ENCODE results near the gene UGT1A8. TPM values are rescaled to one million over a fixed set of nuclear protein-coding genes. Genes with fewer than 3 reads are reported as not detected.

UGT1A8 gene
- total and polyA plus RNA-seq, 2 experiments from 2014 or later = 0.45 TPM; not detected in 1

- no peak for TF ChIP-seq CTCF (conservative IDR thresholded peaks at IDR 0.05; ENCODE audit: low read depth in 2 of 2)
- TF ChIP-seq ZNF114 (CRISPR knock-in tag; IDR thresholded peaks at IDR 0.05) = no peak
Measured at GRCh38 chr2:233768076-233768475, 150.6 kb downstream of the UGT1A8 start (continued).

GRCh38 chr2:233769260-233769659 is 151.8 kb downstream of the UGT1A8 start:
- Histone ChIP-seq H3K4me1 (ENCODE audit: insufficient read depth) (no peaks in the 10 kb centered on the region), H3K79me2 (replicated peaks; ENCODE audit: insufficient read depth) (no peaks in the 10 kb centered on the region), H3K4me3 (no peak overlapping the region), H3K4me2 (no peak overlapping the region), H3F3A (replicated peaks; ENCODE audit: low read depth) (no peaks in the 10 kb centered on the region), H3K36me3 (ENCODE audit: insufficient read depth) (no peaks in the 10 kb centered on the region), H2AFZ (no peak overlapping the region), H3K9me2 (ENCODE audit: insufficient read depth) (no peaks in the 10 kb centered on the region), H3K27me3 (ENCODE audit: insufficient read depth) (no peaks in the 10 kb centered on the region), H3K27ac (ENCODE audit: low read depth) (no peak overlapping the region), H4K20me1 (replicated peaks; ENCODE audit: insufficient read depth) (no peaks in the 10 kb centered on the region)
- no peak for DNase-seq (ENCODE audit: low spot score)
- Mint-ChIP-seq H3K27me3 (ENCODE audit: insufficient read depth, low read depth, poor library complexity) (no peaks in the 10 kb centered on the region), H3K27ac (no peak overlapping the region), H3K4me1 (peaks cover 9% of the 10 kb centered on the region), H3K4me3 (no peak overlapping the region), H3K36me3 (ENCODE audit: low read depth) (no peaks in the 10 kb centered on the region; the same call in 2 of the 3 replicates), H3K9me3 (peaks cover 3% of the 10 kb centered on the region; the same call in 2 of the 3 replicates)
- ATAC-seq = no peak
- TF ChIP-seq POLR2AphosphoS5 (IDR thresholded peaks at IDR 0.05; ENCODE audit: low read depth) (no peak), STAT1 (IDR thresholded peaks at IDR 0.05; ENCODE audit: unreplicated experiment) (no peak), ZNF331 (CRISPR knock-in tag; IDR thresholded peaks at IDR 0.05; ENCODE audit: low read depth) (no peak), CREB1 (CRISPR knock-in tag; IDR thresholded peaks at IDR 0.05; ENCODE audit: low read depth) (no peak), NANOG (IDR thresholded peaks at IDR 0.05; ENCODE audit: borderline replicate concordance) (no peak), REST (IDR thresholded peaks at IDR 0.05; ENCODE audit: unreplicated experiment) (no peak), ZNF462 (CRISPR knock-in tag; IDR thresholded peaks at IDR 0.05) (no peak)
